ENCODE data around the gene CELF1. TPM values are rescaled to one million over a fixed set of nuclear protein-coding genes. Genes with fewer than 3 reads are reported as not detected.
"Not testable (repeated sequence)": the region's sequence is repeated elsewhere in the genome, so short reads cannot be mapped to it uniquely, and the experiment has no call there.

CELF1 gene
- total RNA-seq, 1 donor from 2014 or later, result 180 TPM

- Mint-ChIP-seq H3K9me3 (no peaks in the 10 kb centered on the region), H3K4me1 (peaks cover 11% of the 10 kb centered on the region), H3K27me3 (ENCODE audit: low read depth) (no peaks in the 10 kb centered on the region), H3K4me3 (peak overlapping the region; percentile 87), H3K36me3 (ENCODE audit: low read depth) (peaks cover under 1% of the 10 kb centered on the region), H3K27ac (ENCODE audit: unreplicated experiment) (peak overlapping the region; percentile 12)
- TF ChIP-seq CTCF (conservative IDR thresholded peaks at IDR 0.05), result no peak
- no peak for DNase-seq (ENCODE audit: low read depth, low spot score)
Measured at GRCh38 chr11:47566149-47566698, 13.3 kb upstream of the CELF1 start.

GRCh38 chr11:47565340-47566148, 12.6 kb upstream of the CELF1 start, which contains the start of gene PTPMT1:
TSS of gene PTPMT1 (plus strand) at chr11:47565599. CDS start at chr11:47565623, 24 bp downstream.
- Mint-ChIP-seq H3K27me3 (ENCODE audit: low read depth) (no peaks in the 10 kb centered on the region), H3K27ac (ENCODE audit: unreplicated experiment) (peak within 1 kb of the TSS; percentile 75), H3K4me3 (peak within 1 kb of the TSS; percentile 87), H3K36me3 (ENCODE audit: low read depth) (no peaks in the 10 kb centered on the region), H3K9me3 (no peaks in the 10 kb centered on the region), H3K4me1 (peaks cover 11% of the 10 kb centered on the region)
- peak; percentile 55 for DNase-seq (ENCODE audit: low read depth, low spot score)
- TF ChIP-seq CTCF (conservative IDR thresholded peaks at IDR 0.05), result no peak

GRCh38 chr11:47564933-47565339, 12.0 kb upstream of the CELF1 start:
- H3K36me3 Mint-ChIP-seq (ENCODE audit: low read depth), result no peaks in the 10 kb centered on the region
- H3K9me3 Mint-ChIP-seq, result no peaks in the 10 kb centered on the region
- peak overlapping the region; percentile 73 for H3K4me3 Mint-ChIP-seq
- peak overlapping the region; percentile 57 for H3K27ac Mint-ChIP-seq (ENCODE audit: unreplicated experiment)
- TF ChIP-seq CTCF (conservative IDR thresholded peaks at IDR 0.05), result no peak
- no peak for DNase-seq (ENCODE audit: low read depth, low spot score)
- no peaks in the 10 kb centered on the region for H3K27me3 Mint-ChIP-seq (ENCODE audit: low read depth)
- H3K4me1 Mint-ChIP-seq, result peaks cover 11% of the 10 kb centered on the region

GRCh38 chr11:47564366-47564765, 11.4 kb upstream of the CELF1 start:
- H3K27me3 Mint-ChIP-seq (ENCODE audit: low read depth); H3K9me3 Mint-ChIP-seq; DNase-seq (ENCODE audit: low read depth, low spot score); H3K27ac Mint-ChIP-seq (ENCODE audit: unreplicated experiment); H3K36me3 Mint-ChIP-seq (ENCODE audit: low read depth): not testable (repeated sequence)
- peaks cover 11% of the 10 kb centered on the region for H3K4me1 Mint-ChIP-seq
- H3K4me3 Mint-ChIP-seq, result peak overlapping the region; percentile 15

- not testable (repeated sequence) for DNase-seq (ENCODE audit: low read depth, low spot score); H3K27ac Mint-ChIP-seq (ENCODE audit: unreplicated experiment); H3K36me3 Mint-ChIP-seq (ENCODE audit: low read depth); H3K27me3 Mint-ChIP-seq (ENCODE audit: low read depth); H3K9me3 Mint-ChIP-seq
- peak overlapping the region; percentile 56 for H3K4me3 Mint-ChIP-seq
- H3K4me1 Mint-ChIP-seq, result peaks cover 11% of the 10 kb centered on the region
Measured at GRCh38 chr11:47562393-47562792, 9.5 kb upstream of the CELF1 start.

- H3K36me3 Mint-ChIP-seq (ENCODE audit: low read depth), result no peaks in the 10 kb centered on the region
- no peaks in the 10 kb centered on the region for H3K27me3 Mint-ChIP-seq (ENCODE audit: low read depth)
Measured at GRCh38 chr11:47560426-47560825, 7.5 kb upstream of the CELF1 start.

More at GRCh38 chr11:47560426-47560825, 7.5 kb upstream of the CELF1 start:
- DNase-seq (ENCODE audit: low read depth, low spot score), result no peak
- no peak for TF ChIP-seq CTCF (conservative IDR thresholded peaks at IDR 0.05)
- Mint-ChIP-seq H3K27ac (ENCODE audit: unreplicated experiment) (no peak overlapping the region), H3K9me3 (no peaks in the 10 kb centered on the region), H3K4me1 (no peaks in the 10 kb centered on the region), H3K4me3 (no peak overlapping the region)
